SH-SY5Y (cell line): Measurements from ENCODE around the gene RGS3.

Experiments used
- GATA2 ChIP-seq: IDR thresholded peaks from 2 replicates; pipeline ENCODE4 v1.6.1; 2011; ENCODE audit warnings: mild to moderate bottlenecking, low read depth, low read length
- GATA3 ChIP-seq: IDR thresholded peaks from 2 replicates; pipeline ENCODE4 v1.6.1; 2011; ENCODE audit warnings: low read depth, mild to moderate bottlenecking, low read length, moderate library complexity

GRCh38 chr9:113616116-113616515 lies 152.6 kb downstream of the RGS3 start:
- TF ChIP-seq GATA2 = no peak
- TF ChIP-seq GATA3 = no peak
